Natural killer cell (primary cell): Measurements from ENCODE around the gene VCAN. TPM values are rescaled to one million over a fixed set of nuclear protein-coding genes. Genes with fewer than 3 reads are reported as not detected.

ENCODE experiments used
- ATAC-seq, 3 donors: fragments of 150-1000 bp in 2 of 3; fragments of 200-7000 bp in 1 of 3; cut with Tn5 transposase; 1 replicate in 1 of 3; 2 replicates in 2 of 3; pipeline ENCODE4 v1.10.0; 2021; ENCODE audit warnings: mild to moderate bottlenecking in 2 of 3, moderate library complexity in 2 of 3
- DNase-seq, 2 donors: peaks; one replicate each; pipeline versions ENCODE4 v3.0.0 to v3.0.0-alpha.2; 2013 to 2021; ENCODE audit warnings: mixed read lengths in 1 of 2
- H3K27ac ChIP-seq: one replicate; pipeline ENCODE4 v1.5.1; 2013; ENCODE audit warnings: mild to moderate bottlenecking, low read length
- H3K27me3 ChIP-seq: one replicate; pipeline ENCODE4 v1.6.1; 2013; ENCODE audit warnings: low read length; ENCODE audit not compliant: control insufficient read depth, insufficient read depth
- H3K36me3 ChIP-seq: one replicate; pipeline ENCODE4 v1.6.1; 2013; ENCODE audit warnings: low read length; ENCODE audit not compliant: control insufficient read depth, insufficient read depth
- H3K4me1 ChIP-seq: one replicate; pipeline ENCODE4 v1.6.1; 2013; ENCODE audit warnings: low read length; ENCODE audit not compliant: control insufficient read depth, insufficient read depth
- H3K4me3 ChIP-seq: one replicate; pipeline ENCODE4 v1.5.1; 2013; ENCODE audit warnings: low read length
- H3K9me3 ChIP-seq: one replicate; pipeline ENCODE4 v1.6.1; 2013; ENCODE audit warnings: low read length; ENCODE audit not compliant: control insufficient read depth, insufficient read depth
- H3K27ac Mint-ChIP-seq, 2 donors: one replicate each; pipeline ENCODE4 v1.8.0; 2022; ENCODE audit warnings: mild to moderate bottlenecking in 2 of 2, mixed read lengths in 2 of 2, moderate library complexity in 1 of 2
- H3K27me3 Mint-ChIP-seq, 2 donors: one replicate each; pipeline ENCODE4 v1.8.0; 2022; ENCODE audit warnings: low read depth in 2 of 2, mixed read lengths in 2 of 2
- H3K36me3 Mint-ChIP-seq: one replicate; pipeline ENCODE4 v1.8.0; 2022; ENCODE audit warnings: mixed read lengths
- H3K4me1 Mint-ChIP-seq, 2 donors: one replicate each; pipeline ENCODE4 v1.8.0; 2022; ENCODE audit warnings: mixed read lengths in 2 of 2
- H3K4me3 Mint-ChIP-seq: one replicate; pipeline ENCODE4 v1.8.0; 2022; ENCODE audit warnings: mild to moderate bottlenecking, moderate library complexity, mixed read lengths
- H3K9me3 Mint-ChIP-seq, 2 donors: one replicate each; pipeline ENCODE4 v1.8.0; 2022; ENCODE audit warnings: mixed read lengths in 2 of 2
- WGBS: methylation state at CpG from one replicate; pipeline ENCODE4 v1.1.7; 2013; ENCODE audit warnings: missing lambda C conversion rate; ENCODE audit not compliant: insufficient coverage; 5-methylcytosine and 5-hydroxymethylcytosine counted together
- intact Hi-C: fragments of 100-400 bp; cut with micrococcal nuclease; formaldehyde crosslinking; loops from one replicate; pipeline ENCODE4 v1.14.2; 2022
- total RNA-seq, 4 donors: library from RNA; stranded (reverse); fragments of 120-200 nt in 1 of 4; gene quantifications; one replicate each; pipeline versions ENCODE4 v1.2.3 to v1.2.4, GENCODE V29; 2013 to 2022
- TF ChIP-seq, protein P1 (sequence below): fragments of 200-600 bp; IDR thresholded peaks from one replicate; pipeline ENCODE4 v1.8.0; 2022; ENCODE audit warnings: antibody characterized with exemption

Gene VCAN
- total RNA-seq, 3 donors from 2014 or later (not counting 1 experiment from before 2014, with no cell fraction given): 2.3 to 60.1 (median 28.4) TPM

DNA sequence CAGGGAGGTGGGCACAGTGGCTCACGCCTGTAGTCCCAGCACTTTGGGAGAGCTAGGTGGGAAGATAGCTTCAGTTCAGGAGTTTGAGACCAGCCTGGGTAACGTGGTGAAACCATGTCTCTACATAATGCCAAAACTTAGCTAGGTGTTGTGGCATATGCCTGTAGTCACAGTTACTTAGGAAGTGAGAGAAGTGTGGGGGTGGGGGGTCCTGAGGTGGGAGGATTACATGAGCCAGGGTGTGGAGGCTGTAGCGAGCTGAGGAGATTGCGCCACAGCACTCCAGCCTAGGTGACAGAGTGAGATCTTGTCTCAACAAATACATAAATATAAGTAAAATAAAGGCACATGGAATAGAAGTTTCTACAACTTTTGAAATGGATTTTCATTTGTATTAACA is 23.1 kb downstream of the VCAN start:
- peaks cover 0 to 3% of the 10 kb centered on the region in 2 donors for H3K27me3 Mint-ChIP-seq

DNA sequence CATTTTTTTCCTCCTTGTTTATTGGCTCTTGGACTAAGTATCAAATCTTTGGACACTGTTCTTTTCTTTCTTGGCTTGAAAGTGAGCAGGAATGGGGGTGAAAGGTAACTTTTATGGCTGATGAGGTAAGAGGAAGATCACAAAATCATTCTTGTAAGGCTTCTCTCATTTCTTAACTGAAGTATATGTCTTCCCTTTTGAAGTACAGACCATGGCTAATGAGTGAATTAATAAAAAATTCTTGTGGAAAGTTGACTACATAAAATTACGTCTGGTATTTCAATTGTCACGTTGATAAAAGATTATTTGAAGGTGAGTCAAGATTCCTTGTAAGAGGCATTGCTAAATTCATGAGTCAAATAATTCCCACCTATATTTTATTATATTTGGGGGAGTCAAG is 25.1 kb downstream of the VCAN start:
- TF ChIP-seq, protein P1, sequence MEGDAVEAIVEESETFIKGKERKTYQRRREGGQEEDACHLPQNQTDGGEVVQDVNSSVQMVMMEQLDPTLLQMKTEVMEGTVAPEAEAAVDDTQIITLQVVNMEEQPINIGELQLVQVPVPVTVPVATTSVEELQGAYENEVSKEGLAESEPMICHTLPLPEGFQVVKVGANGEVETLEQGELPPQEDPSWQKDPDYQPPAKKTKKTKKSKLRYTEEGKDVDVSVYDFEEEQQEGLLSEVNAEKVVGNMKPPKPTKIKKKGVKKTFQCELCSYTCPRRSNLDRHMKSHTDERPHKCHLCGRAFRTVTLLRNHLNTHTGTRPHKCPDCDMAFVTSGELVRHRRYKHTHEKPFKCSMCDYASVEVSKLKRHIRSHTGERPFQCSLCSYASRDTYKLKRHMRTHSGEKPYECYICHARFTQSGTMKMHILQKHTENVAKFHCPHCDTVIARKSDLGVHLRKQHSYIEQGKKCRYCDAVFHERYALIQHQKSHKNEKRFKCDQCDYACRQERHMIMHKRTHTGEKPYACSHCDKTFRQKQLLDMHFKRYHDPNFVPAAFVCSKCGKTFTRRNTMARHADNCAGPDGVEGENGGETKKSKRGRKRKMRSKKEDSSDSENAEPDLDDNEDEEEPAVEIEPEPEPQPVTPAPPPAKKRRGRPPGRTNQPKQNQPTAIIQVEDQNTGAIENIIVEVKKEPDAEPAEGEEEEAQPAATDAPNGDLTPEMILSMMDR: no peak
- ATAC-seq (no peak), DNase-seq (no peak)
- Mint-ChIP-seq H3K4me1 (no peaks in the 10 kb centered on the region), H3K27ac (no peak overlapping the region), H3K4me3 (no peak overlapping the region), H3K36me3 (no peaks in the 10 kb centered on the region), H3K9me3 (peaks cover 2 to 3% of the 10 kb centered on the region in 2 donors), H3K27me3 (peaks cover 0 to 3% of the 10 kb centered on the region in 2 donors)
- Histone ChIP-seq H3K4me3 (no peak overlapping the region), H3K4me1 (no peaks in the 10 kb centered on the region), H3K36me3 (no peaks in the 10 kb centered on the region), H3K9me3 (no peaks in the 10 kb centered on the region), H3K27ac (no peak overlapping the region), H3K27me3 (no peaks in the 10 kb centered on the region)
- intact Hi-C loops: no loop called here
- no CpG with 5 or more reads among the region's 2 CpGs for WGBS

More for the DNA sequence above, 23.1 kb downstream of the VCAN start:
- Histone ChIP-seq H3K4me1 (no peaks in the 10 kb centered on the region), H3K27me3 (no peaks in the 10 kb centered on the region), H3K4me3 (no peak overlapping the region), H3K27ac (no peak overlapping the region), H3K9me3 (no peaks in the 10 kb centered on the region), H3K36me3 (no peaks in the 10 kb centered on the region)
- DNase-seq (no peak), ATAC-seq (no peak)
- 87% methylated on average over 3 of the region's 4 CpGs for WGBS
- TF ChIP-seq, protein P1: no peak
- Mint-ChIP-seq H3K4me1 (no peaks in the 10 kb centered on the region), H3K9me3 (peaks cover 2 to 3% of the 10 kb centered on the region in 2 donors), H3K4me3 (no peak overlapping the region), H3K27ac (no peak overlapping the region), H3K36me3 (no peaks in the 10 kb centered on the region)
- intact Hi-C loops: no loop called here

DNA sequence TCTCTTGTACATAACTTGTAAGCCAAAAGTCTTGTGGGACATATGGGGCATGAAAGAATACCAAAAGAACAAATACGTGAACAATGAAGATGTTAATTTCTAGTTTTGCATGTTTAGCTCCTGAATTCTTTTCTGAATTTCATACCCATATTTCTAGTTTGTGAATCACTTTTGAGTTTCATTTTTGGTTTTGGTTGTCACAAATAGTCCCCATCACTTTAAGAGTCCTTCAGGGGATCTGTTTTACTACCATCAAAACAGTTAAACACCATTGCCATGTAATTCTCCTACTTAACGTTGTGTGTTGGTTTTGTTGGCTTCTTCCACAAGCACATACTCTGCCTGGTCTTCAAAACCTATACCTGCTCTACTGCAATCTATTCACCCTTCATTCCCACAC is 27.0 kb downstream of the VCAN start:
- DNase-seq (no peak), ATAC-seq (no peak)
- H3K4me3 ChIP-seq: no peak overlapping the region
- no peaks in the 10 kb centered on the region for H3K27me3 ChIP-seq
- Mint-ChIP-seq H3K4me3 (no peak overlapping the region), H3K4me1 (no peaks in the 10 kb centered on the region), H3K9me3 (peaks cover 2 to 3% of the 10 kb centered on the region in 2 donors), H3K36me3 (no peaks in the 10 kb centered on the region), H3K27me3 (peaks cover 0 to 3% of the 10 kb centered on the region in 2 donors), H3K27ac (no peak overlapping the region)
- TF ChIP-seq, protein P1: no peak
- intact Hi-C loops: no loop called here
- H3K36me3 ChIP-seq: no peaks in the 10 kb centered on the region
- no peak overlapping the region for H3K27ac ChIP-seq
- H3K9me3 ChIP-seq: no peaks in the 10 kb centered on the region
- WGBS: 79% methylated on average over 1 of the region's 2 CpGs
- no peaks in the 10 kb centered on the region for H3K4me1 ChIP-seq

DNA sequence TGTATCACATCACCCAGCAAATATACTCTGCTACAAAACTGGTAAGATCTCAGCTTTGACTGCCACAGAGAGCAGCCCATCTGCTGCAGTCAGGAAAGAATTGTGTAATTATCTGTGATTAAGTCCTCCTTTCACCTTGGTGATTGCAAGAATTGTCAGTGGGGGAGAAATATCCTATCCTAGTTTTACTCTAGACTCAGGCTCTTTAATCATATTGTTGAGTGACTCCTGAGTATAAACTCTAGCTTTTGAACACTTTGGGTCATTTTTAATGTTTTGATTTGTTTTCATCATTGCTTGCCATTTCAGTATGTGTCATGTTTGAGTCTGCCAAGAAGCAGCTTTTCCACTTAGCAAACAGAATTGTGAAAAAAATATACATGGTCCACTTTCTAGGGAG is 32.1 kb downstream of the VCAN start:
- Histone ChIP-seq H3K9me3 (no peaks in the 10 kb centered on the region), H3K27ac (no peak overlapping the region), H3K4me1 (no peaks in the 10 kb centered on the region), H3K27me3 (no peaks in the 10 kb centered on the region), H3K4me3 (no peak overlapping the region), H3K36me3 (no peaks in the 10 kb centered on the region)
- H3K4me3 Mint-ChIP-seq: no peak overlapping the region
- H3K4me1 Mint-ChIP-seq: no peaks in the 10 kb centered on the region
- no peak overlapping the region for H3K27ac Mint-ChIP-seq
- ATAC-seq (no peak), DNase-seq (no peak)
- intact Hi-C loops: loop anchor here (1.0 kb wide), 1 partner anchor 34 kb away; no protein-coding TSS in a partner anchor
- TF ChIP-seq, protein P1: no peak
- H3K36me3 Mint-ChIP-seq: no peaks in the 10 kb centered on the region
- H3K27me3 Mint-ChIP-seq: peaks cover 0 to 3% of the 10 kb centered on the region in 2 donors
- peaks cover 3 to 7% of the 10 kb centered on the region in 2 donors for H3K9me3 Mint-ChIP-seq
